GM12878 (cell line): ENCODE data around the gene DNAJC22. TPM values are rescaled to one million over a fixed set of nuclear protein-coding genes. Genes with fewer than 3 reads are reported as not detected.

Experiments used
- BCL3 ChIP-seq: IDR thresholded peaks from 2 replicates; pipeline ENCODE4 v1.6.1; 2011; ENCODE audit warnings: borderline replicate concordance, low read depth, mild to moderate bottlenecking, moderate library complexity, low read length; ENCODE audit not compliant: insufficient read depth, poor library complexity, severe bottlenecking
- BCLAF1 ChIP-seq: fragments of 450-650 bp; IDR thresholded peaks from 2 replicates; pipeline ENCODE4 v1.6.1; 2017; ENCODE audit warnings: antibody characterized with exemption, mild to moderate bottlenecking, moderate library complexity
- BHLHE40 ChIP-seq, 2 experiments: fragments of 450-650 bp in 1 of 2; IDR thresholded peaks; 2 replicates each; pipeline ENCODE4 v1.6.1; 2011 to 2017; ENCODE audit warnings: low read depth in 2 of 2, borderline replicate concordance in 1 of 2, improper control_type of control experiment in 1 of 2, low read length in 1 of 2, mild to moderate bottlenecking in 1 of 2
- BMI1 ChIP-seq: fragments of 450-650 bp; IDR thresholded peaks from 2 replicates; pipeline ENCODE4 v1.6.1; 2016; ENCODE audit warnings: mild to moderate bottlenecking, moderate library complexity, borderline replicate concordance
- CHD2 ChIP-seq: IDR thresholded peaks from 2 replicates; pipeline ENCODE4 v1.6.1; 2011; ENCODE audit warnings: low read depth, low read length, improper control_type of control experiment, borderline replicate concordance
- CUX1 ChIP-seq: IDR thresholded peaks from 2 replicates; pipeline ENCODE4 v1.6.1; 2012; ENCODE audit warnings: improper control_type of control experiment, low read depth, low read length; ENCODE audit not compliant: insufficient replicate concordance
- FOS ChIP-seq: IDR thresholded peaks from 3 replicates; pipeline ENCODE4 v1.6.1; 2011; ENCODE audit warnings: borderline replicate concordance; ENCODE audit not compliant: insufficient read length; ENCODE audit errors: extremely low read depth
- IKZF2 ChIP-seq, 2 experiments: fragments of 450-650 bp; IDR thresholded peaks; 2 replicates each; pipeline ENCODE4 v1.6.1; 2017; ENCODE audit warnings: mild to moderate bottlenecking in 2 of 2, moderate library complexity in 2 of 2
- KDM1A ChIP-seq: fragments of 200-600 bp; sonication (generic); IDR thresholded peaks from 2 replicates; pipeline ENCODE4 v1.6.1; 2016; ENCODE audit warnings: borderline replicate concordance
- MTA3 ChIP-seq: IDR thresholded peaks from 2 replicates; pipeline ENCODE4 v1.6.1; 2012; ENCODE audit warnings: low read length, inconsistent platforms, borderline replicate concordance
- NRF1 ChIP-seq: conservative IDR thresholded peaks from 2 replicates; pipeline ENCODE4 v1.6.1; 2011; ENCODE audit warnings: mild to moderate bottlenecking, low read depth, low read length, improper control_type of control experiment
- PKNOX1 ChIP-seq: fragments of 450-650 bp; IDR thresholded peaks from 2 replicates; pipeline ENCODE4 v1.6.1; 2016; ENCODE audit warnings: mild to moderate bottlenecking
- POLR2A ChIP-seq: IDR thresholded peaks from 2 replicates; pipeline ENCODE4 v1.6.1; 2011; ENCODE audit warnings: low read depth, mild to moderate bottlenecking, low read length
- RAD21 ChIP-seq: IDR thresholded peaks from 2 replicates; pipeline ENCODE4 v1.6.1; 2011; ENCODE audit warnings: mild to moderate bottlenecking, low read depth, low read length, moderate library complexity; ENCODE audit not compliant: insufficient read depth
- RFX5 ChIP-seq: IDR thresholded peaks from 2 replicates; pipeline ENCODE4 v1.6.1; 2011; ENCODE audit warnings: low read depth, low read length, improper control_type of control experiment
- SMC3 ChIP-seq: IDR thresholded peaks from 2 replicates; pipeline ENCODE4 v1.6.1; 2011; ENCODE audit warnings: low read length, improper control_type of control experiment, borderline replicate concordance
- SUPT20H ChIP-seq: IDR thresholded peaks from 2 replicates; pipeline ENCODE4 v1.6.1; 2011; ENCODE audit warnings: low read depth, mild to moderate bottlenecking, low read length, moderate library complexity, borderline replicate concordance; ENCODE audit not compliant: control insufficient read depth
- YY1 ChIP-seq: IDR thresholded peaks from 2 replicates; pipeline ENCODE4 v1.6.1; 2011; ENCODE audit warnings: low read depth, mild to moderate bottlenecking, low read length
- ZBED1 ChIP-seq: IDR thresholded peaks from 2 replicates; pipeline ENCODE4 v1.6.1; 2016; ENCODE audit warnings: borderline replicate concordance
- polyA plus RNA-seq, 11 experiments: library from polyadenylated mRNA; depleted of rRNA in 4 of 11; unstranded in 6 of 11; stranded (reverse) in 5 of 11; fragments of >200 nt; fragmentation: Nextera tagmentation in 4 of 11; fragmentation: Illumina TruSeq in 1 of 11; extraction: Ambion mirVana in 4 of 11; extraction: Trizol in 1 of 11; gene quantifications; 1 replicate in 1 of 11; 2 replicates in 10 of 11; pipeline versions ENCODE4 v1.2.1 to v1.2.3, GENCODE V29; 2011 to 2016; ENCODE audit warnings: inconsistent platforms in 2 of 11, missing spikeins in 2 of 11, low read depth in 1 of 11
- total RNA-seq, 4 experiments: library from RNA; depleted of rRNA in 3 of 4; stranded (reverse); fragments of >200 nt in 3 of 4; fragmentation: Illumina TruSeq in 1 of 4; extraction: Trizol in 1 of 4; gene quantifications; 2 replicates each; pipeline versions ENCODE4 v1.2.1 to v1.2.3, GENCODE V29; 2013 to 2021

DNAJC22 gene
- total and polyA plus RNA-seq, 10 of the 15 experiments (the other 5 are each of a cell fraction or from before 2014, with no cell fraction given), result 0.06 to 0.61 (median 0.13) TPM; not detected in 3

- TF ChIP-seq YY1 (no peak), CUX1 (no peak), IKZF2 (IDR thresholded peaks at IDR 0.05) (no peak), FOS (no peak), SUPT20H (no peak), KDM1A (no peak), ZBED1 (no peak), BCLAF1 (no peak), MTA3 (no peak), NRF1 (no peak), RFX5 (no peak), RAD21 (peak; percentile 58), BCL3 (no peak), BMI1 (no peak), SMC3 (peak; percentile 31; the same call in 1 of the 2 replicates), POLR2A (no peak), PKNOX1 (peak; percentile 38; the same call in 1 of the 2 replicates), BHLHE40 (IDR thresholded peaks at IDR 0.05; ENCODE audit: borderline replicate concordance in 1 of 2, low read depth in 2 of 2, low read length in 1 of 2) (no peak), CHD2 (no peak)
Measured at GRCh38 chr12:49331380-49332222, 15.1 kb upstream of the DNAJC22 start (continued).
